ENCODE data around the gene BRINP2. TPM values are rescaled to one million over a fixed set of nuclear protein-coding genes. Genes with fewer than 3 reads are reported as not detected.
A peak's percentile ranks its signal among the peaks of the same experiment; 100 is the strongest.

Gene BRINP2
- total and polyA plus RNA-seq, 4 donors: 0.04 to 0.15 (median 0.05) TPM

DNA sequence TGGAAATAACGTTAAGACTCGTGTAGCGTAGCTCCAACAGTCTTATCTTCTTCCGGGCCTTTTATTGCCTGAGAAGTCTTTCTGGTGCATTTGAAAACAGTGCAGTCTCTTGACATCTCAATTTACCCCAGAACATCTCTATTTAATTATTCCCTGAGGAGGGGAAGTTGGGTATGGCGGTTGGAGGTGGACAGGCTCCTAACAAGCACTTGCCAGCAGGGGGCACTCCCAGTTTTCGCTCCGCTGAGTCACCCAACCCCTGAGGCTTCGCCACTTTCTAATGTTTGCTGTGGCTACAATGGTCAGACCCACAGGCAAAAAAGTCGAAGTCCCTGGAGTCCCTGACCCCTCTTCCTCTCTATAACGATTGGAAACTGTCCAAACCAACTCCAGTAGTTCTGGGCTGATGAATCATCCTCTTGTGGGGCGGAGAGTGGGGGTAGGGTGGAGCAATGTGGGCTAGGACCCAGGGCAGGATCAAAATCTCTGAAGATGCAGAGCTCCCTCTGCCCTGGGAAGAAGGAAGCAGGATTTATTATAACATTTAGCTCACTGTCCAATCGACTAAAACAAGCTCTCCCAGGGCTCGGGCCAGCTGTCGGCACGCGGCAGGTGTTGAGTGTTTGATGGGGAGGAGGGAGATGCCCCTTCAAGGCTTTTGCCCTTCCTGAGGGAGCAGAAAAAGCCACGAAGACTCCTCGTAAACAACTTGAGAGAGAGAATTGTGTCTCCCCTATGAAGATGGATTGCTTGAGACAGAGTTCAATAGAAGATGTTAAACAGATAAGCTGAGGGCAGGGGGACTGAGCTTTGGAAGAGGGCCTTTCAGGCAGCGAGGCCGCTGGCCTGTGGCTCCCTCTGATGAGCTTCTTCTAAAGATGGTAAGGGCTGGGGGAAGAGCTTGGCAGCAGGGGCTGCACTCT is 85.7 kb downstream of the BRINP2 start:
- peak; percentile 58 to 72 (median 59) for DNase-seq
- Histone ChIP-seq H3K9me3 (ENCODE audit: control insufficient read depth in 4 of 4, insufficient read depth in 3 of 4, low read length in 3 of 4) (no peaks in the 10 kb centered on the region), H3K9ac (ENCODE audit: insufficient read depth in 1 of 2, low read length in 2 of 2) (no peak overlapping the region), H3K4me1 (ENCODE audit: control insufficient read depth in 5 of 5, insufficient read depth in 5 of 5, low read length in 5 of 5) (peaks cover 0 to 9% (median 0%) of the 10 kb centered on the region in 5 donors), H3K36me3 (ENCODE audit: control insufficient read depth in 4 of 4, insufficient read depth in 4 of 4, low read length in 4 of 4) (no peaks in the 10 kb centered on the region), H3K27ac (ENCODE audit: low read depth in 1 of 2, low read length in 1 of 2) (no peak overlapping the region), H3K27me3 (ENCODE audit: control insufficient read depth in 3 of 3, insufficient read depth in 3 of 3, low read length in 2 of 3) (no peaks in the 10 kb centered on the region), H3K4me3 (no peak overlapping the region)
- TF ChIP-seq, protein P1, sequence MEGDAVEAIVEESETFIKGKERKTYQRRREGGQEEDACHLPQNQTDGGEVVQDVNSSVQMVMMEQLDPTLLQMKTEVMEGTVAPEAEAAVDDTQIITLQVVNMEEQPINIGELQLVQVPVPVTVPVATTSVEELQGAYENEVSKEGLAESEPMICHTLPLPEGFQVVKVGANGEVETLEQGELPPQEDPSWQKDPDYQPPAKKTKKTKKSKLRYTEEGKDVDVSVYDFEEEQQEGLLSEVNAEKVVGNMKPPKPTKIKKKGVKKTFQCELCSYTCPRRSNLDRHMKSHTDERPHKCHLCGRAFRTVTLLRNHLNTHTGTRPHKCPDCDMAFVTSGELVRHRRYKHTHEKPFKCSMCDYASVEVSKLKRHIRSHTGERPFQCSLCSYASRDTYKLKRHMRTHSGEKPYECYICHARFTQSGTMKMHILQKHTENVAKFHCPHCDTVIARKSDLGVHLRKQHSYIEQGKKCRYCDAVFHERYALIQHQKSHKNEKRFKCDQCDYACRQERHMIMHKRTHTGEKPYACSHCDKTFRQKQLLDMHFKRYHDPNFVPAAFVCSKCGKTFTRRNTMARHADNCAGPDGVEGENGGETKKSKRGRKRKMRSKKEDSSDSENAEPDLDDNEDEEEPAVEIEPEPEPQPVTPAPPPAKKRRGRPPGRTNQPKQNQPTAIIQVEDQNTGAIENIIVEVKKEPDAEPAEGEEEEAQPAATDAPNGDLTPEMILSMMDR (IDR thresholded peaks at IDR 0.05; ENCODE audit: control extremely low read depth, extremely low read depth): no peak
- 30 to 37% methylated on average over 20 of the region's 20 CpGs for WGBS, 2 donors
- peak; percentile 85 for ATAC-seq (ENCODE audit: insufficient read depth, low FRiP score)

DNA sequence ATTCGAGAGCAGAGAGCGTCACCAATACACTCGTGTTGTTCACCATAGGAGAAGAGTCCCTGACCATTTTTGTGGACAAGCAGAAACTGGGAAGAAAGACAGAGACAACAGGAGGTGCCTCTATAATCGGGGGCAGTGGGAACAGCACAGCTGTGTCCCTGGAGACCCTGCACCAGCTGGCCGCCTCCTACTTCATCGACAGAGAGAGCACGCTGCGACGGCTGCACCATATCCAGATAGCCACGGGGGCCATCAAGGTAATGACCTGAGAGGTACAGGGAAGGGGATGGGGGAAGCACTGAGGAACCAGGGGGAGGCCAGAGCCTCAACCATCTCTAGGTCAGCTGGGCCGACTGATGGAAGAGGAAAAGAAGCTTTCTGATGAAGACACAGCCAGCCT is 86.4 kb downstream of the BRINP2 start:
- WGBS, 2 donors: 79 to 81% methylated on average over 11 of the region's 11 CpGs

DNA sequence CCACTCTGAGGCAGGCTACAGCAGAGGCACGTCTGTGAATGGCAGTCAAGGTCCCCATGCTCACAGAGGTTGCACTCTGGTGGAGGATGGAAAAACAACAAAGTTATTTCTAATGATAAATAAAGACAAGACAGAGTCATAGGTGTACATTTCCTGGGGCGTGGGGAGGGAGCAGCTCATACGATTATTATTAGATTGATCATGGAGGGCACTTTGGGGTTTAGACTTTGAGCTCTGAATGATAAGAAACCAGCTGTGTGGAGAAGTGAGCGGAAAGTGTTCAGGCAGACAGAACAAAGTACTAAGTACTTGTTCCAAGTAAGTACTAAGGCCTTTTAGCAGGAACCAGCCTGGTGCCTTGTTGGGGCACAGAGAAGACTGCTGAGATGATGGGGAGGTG is 86.8 kb downstream of the BRINP2 start:
- ATAC-seq (ENCODE audit: insufficient read depth, low FRiP score) (no peak), DNase-seq (no peak)
- TF ChIP-seq, protein P1 (IDR thresholded peaks at IDR 0.05; ENCODE audit: control extremely low read depth, extremely low read depth): no peak
- Histone ChIP-seq H3K36me3 (ENCODE audit: control insufficient read depth in 4 of 4, insufficient read depth in 4 of 4, low read length in 4 of 4) (no peaks in the 10 kb centered on the region), H3K27ac (ENCODE audit: low read depth in 1 of 2, low read length in 1 of 2) (no peak overlapping the region), H3K9me3 (ENCODE audit: control insufficient read depth in 4 of 4, insufficient read depth in 3 of 4, low read length in 3 of 4) (no peaks in the 10 kb centered on the region), H3K4me1 (ENCODE audit: control insufficient read depth in 5 of 5, insufficient read depth in 5 of 5, low read length in 5 of 5) (peaks cover 0 to 9% (median 0%) of the 10 kb centered on the region in 5 donors), H3K4me3 (no peak overlapping the region), H3K9ac (ENCODE audit: insufficient read depth in 1 of 2, low read length in 2 of 2) (no peak overlapping the region), H3K27me3 (ENCODE audit: control insufficient read depth in 3 of 3, insufficient read depth in 3 of 3, low read length in 2 of 3) (no peaks in the 10 kb centered on the region)
- 75 to 79% methylated on average over 4 of the region's 4 CpGs for WGBS, 2 donors

More for the DNA sequence above, 86.4 kb downstream of the BRINP2 start:
- Histone ChIP-seq H3K27ac (ENCODE audit: low read depth in 1 of 2, low read length in 1 of 2) (no peak overlapping the region), H3K27me3 (ENCODE audit: control insufficient read depth in 3 of 3, insufficient read depth in 3 of 3, low read length in 2 of 3) (no peaks in the 10 kb centered on the region), H3K9ac (ENCODE audit: insufficient read depth in 1 of 2, low read length in 2 of 2) (no peak overlapping the region), H3K4me3 (no peak overlapping the region), H3K9me3 (ENCODE audit: control insufficient read depth in 4 of 4, insufficient read depth in 3 of 4, low read length in 3 of 4) (no peaks in the 10 kb centered on the region), H3K4me1 (ENCODE audit: control insufficient read depth in 5 of 5, insufficient read depth in 5 of 5, low read length in 5 of 5) (peaks cover 0 to 9% (median 0%) of the 10 kb centered on the region in 5 donors), H3K36me3 (ENCODE audit: control insufficient read depth in 4 of 4, insufficient read depth in 4 of 4, low read length in 4 of 4) (no peaks in the 10 kb centered on the region)
- ATAC-seq (ENCODE audit: insufficient read depth, low FRiP score): no peak
- no peak for DNase-seq
- TF ChIP-seq, protein P1 (IDR thresholded peaks at IDR 0.05; ENCODE audit: control extremely low read depth, extremely low read depth): no peak

Measured in lung (tissue), 12 donors.